ENCODE data around the gene TAGAP.

DNA sequence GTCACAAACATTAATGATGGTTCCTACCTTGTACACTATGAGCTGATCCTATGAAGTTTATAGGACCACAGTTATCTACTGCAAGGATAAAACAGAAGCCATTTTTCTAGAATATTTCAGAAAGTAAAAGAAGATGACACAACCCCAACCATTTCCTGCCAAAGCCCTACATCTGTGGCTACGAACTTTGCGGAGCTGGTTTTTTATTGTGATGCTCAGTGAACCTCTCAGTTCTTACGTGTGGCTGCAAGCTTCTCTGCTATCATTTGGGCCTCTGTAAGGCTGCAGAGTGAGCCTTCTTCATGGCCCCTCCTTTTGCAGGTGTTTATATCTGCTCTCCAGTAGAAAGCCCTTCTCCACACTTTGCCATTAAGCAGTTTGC is 17.8 kb upstream of the TAGAP start:
- TF ChIP-seq EZH2 (IDR thresholded peaks at IDR 0.05; ENCODE audit: insufficient read depth, poor library complexity, severe bottlenecking) (no peak), EZH2phosphoT487 (IDR thresholded peaks at IDR 0.05; ENCODE audit: insufficient read depth, low read depth) (no peak)

All from GM23248 (cell line).